Fibroblast of villous mesenchyme (primary cell): ENCODE data around the gene DDX28. TPM values are rescaled to one million over a fixed set of nuclear protein-coding genes. Genes with fewer than 3 reads are reported as not detected.
"Not testable (repeated sequence)": the region's sequence is repeated elsewhere in the genome, so short reads cannot be mapped to it uniquely, and the experiment has no call there.

Source experiments
- DNase-seq: peaks from one replicate; pipeline ENCODE4 v3.0.0-alpha.2; 2010; ENCODE audit warnings: low read depth
- H3K4me3 ChIP-seq: 2 replicates; pipeline ENCODE4 v1.5.1; 2011; ENCODE audit warnings: low read depth, mild to moderate bottlenecking, low read length
- CTCF ChIP-seq: IDR thresholded peaks from 2 replicates; pipeline ENCODE4 v1.5.1; 2012; ENCODE audit warnings: low read depth, mild to moderate bottlenecking, low read length; ENCODE audit not compliant: insufficient read depth
- total RNA-seq: library from RNA; depleted of rRNA; stranded (reverse); fragments of >200 nt; gene quantifications from 2 replicates; pipeline ENCODE4 v1.2.3, GENCODE V29; 2012

DDX28 gene
- total RNA-seq, 1 donor = 12.1 TPM

- DNase-seq = no peak
- no peak overlapping the region for H3K4me3 ChIP-seq
- no peak for TF ChIP-seq CTCF
Measured at GRCh38 chr16:68021490-68021889, 1.5 kb downstream of the DDX28 start.

- TF ChIP-seq CTCF = no peak
Measured at GRCh38 chr16:68019167-68019680, 3.8 kb downstream of the DDX28 start.

GRCh38 chr16:68015681-68016080 lies 7.4 kb downstream of the DDX28 start, which contains the start of gene DPEP2NB:
DPEP2NB (minus strand) TSS chr16:68015911; CDS start chr16:68015770, 141 bp downstream.
- DNase-seq = no peak
- no peak for TF ChIP-seq CTCF

More at GRCh38 chr16:68019167-68019680, 3.8 kb downstream of the DDX28 start:
- H3K4me3 ChIP-seq = no peak overlapping the region
- no peak for DNase-seq

GRCh38 chr16:68013440-68013839 lies 9.6 kb downstream of the DDX28 start:
- no peak for DNase-seq
- no peak for TF ChIP-seq CTCF

More at GRCh38 chr16:68015681-68016080, 7.4 kb downstream of the DDX28 start, which contains the start of gene DPEP2NB:
- H3K4me3 ChIP-seq = no peak within 1 kb of the TSS

GRCh38 chr16:68009872-68010271 lies 13.2 kb downstream of the DDX28 start:
- DNase-seq, H3K4me3 ChIP-seq: not testable (repeated sequence)

More at GRCh38 chr16:68013440-68013839, 9.6 kb downstream of the DDX28 start:
- no peak overlapping the region for H3K4me3 ChIP-seq

GRCh38 chr16:68009157-68009735 lies 13.8 kb downstream of the DDX28 start:
- DNase-seq = no peak
- no peak for TF ChIP-seq CTCF
- no peak overlapping the region for H3K4me3 ChIP-seq

GRCh38 chr16:68005786-68006286 lies 17.2 kb downstream of the DDX28 start:
- H3K4me3 ChIP-seq = no peak overlapping the region
- DNase-seq = peak; percentile 73
- TF ChIP-seq CTCF = no peak
